NCI-H345 treated with DMSO at 0.1 percent for 48 hours (cell line): ENCODE data around the gene ROPN1L.
"Not testable (repeated sequence)": the region's sequence is repeated elsewhere in the genome, so short reads cannot be mapped to it uniquely, and the experiment has no call there.

Source experiments
- DNase-seq: peaks from one replicate; lab custom pipeline; 2025; ENCODE audit not compliant: unreplicated experiment; lab: John Stamatoyannopoulos, UW

The ROPN1L gene

GRCh38 chr5:10500669-10501068 lies 59.0 kb downstream of the ROPN1L start:
- DNase-seq: no peak

GRCh38 chr5:10501554-10502075 lies 59.9 kb downstream of the ROPN1L start:
- DNase-seq: no peak

GRCh38 chr5:10502130-10502529 lies 60.5 kb downstream of the ROPN1L start:
- no peak for DNase-seq

- no peak for DNase-seq
These were observed 60.9 kb downstream of the ROPN1L start for GRCh38 chr5:10502578-10502977.

- DNase-seq: no peak
These were observed 61.6 kb downstream of the ROPN1L start for GRCh38 chr5:10503321-10503720.

- DNase-seq: no peak
These were observed 62.5 kb downstream of the ROPN1L start for GRCh38 chr5:10503997-10504793.

GRCh38 chr5:10505517-10506095 lies 63.9 kb downstream of the ROPN1L start:
- no peak for DNase-seq

GRCh38 chr5:10506535-10506934 lies 64.9 kb downstream of the ROPN1L start:
- DNase-seq: no peak

GRCh38 chr5:10507575-10508096 lies 66.0 kb downstream of the ROPN1L start:
- DNase-seq: no peak

- no peak for DNase-seq
These were observed 67.9 kb downstream of the ROPN1L start for GRCh38 chr5:10509575-10509974.

- DNase-seq: no peak
These were observed 70.3 kb downstream of the ROPN1L start for GRCh38 chr5:10511741-10512640.

GRCh38 chr5:10513501-10514442 lies 72.1 kb downstream of the ROPN1L start:
- no peak for DNase-seq

- not testable (repeated sequence) for DNase-seq
These were observed 72.9 kb downstream of the ROPN1L start for GRCh38 chr5:10514572-10514971.
